ENCODE measurements around the gene WDR87. TPM values are rescaled to one million over a fixed set of nuclear protein-coding genes. Genes with fewer than 3 reads are reported as not detected.

The WDR87 gene
- total and polyA plus RNA-seq, 2 of the 4 experiments (the other 2 are of a cell fraction) = not detected

DNA sequence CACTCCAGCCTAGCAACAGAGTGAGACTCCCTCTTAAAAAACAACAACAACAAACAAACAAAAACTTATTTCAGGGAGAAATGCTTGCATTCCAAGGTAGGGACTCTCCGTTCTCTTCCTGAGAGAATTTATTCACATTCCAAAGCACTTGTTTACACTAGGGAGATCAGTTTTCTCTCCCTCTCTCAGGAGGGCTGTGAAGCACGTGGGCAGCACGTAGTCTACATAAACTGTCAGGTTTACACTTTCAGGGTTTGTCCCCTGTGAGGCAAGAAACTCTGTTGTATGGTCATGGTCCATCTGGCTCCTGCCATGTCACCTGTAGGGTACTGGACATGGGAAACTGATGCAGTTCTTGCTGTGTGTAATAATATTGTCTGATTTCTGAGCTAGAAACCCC is 31.6 kb downstream of the WDR87 start:
- TF ChIP-seq, protein P1, sequence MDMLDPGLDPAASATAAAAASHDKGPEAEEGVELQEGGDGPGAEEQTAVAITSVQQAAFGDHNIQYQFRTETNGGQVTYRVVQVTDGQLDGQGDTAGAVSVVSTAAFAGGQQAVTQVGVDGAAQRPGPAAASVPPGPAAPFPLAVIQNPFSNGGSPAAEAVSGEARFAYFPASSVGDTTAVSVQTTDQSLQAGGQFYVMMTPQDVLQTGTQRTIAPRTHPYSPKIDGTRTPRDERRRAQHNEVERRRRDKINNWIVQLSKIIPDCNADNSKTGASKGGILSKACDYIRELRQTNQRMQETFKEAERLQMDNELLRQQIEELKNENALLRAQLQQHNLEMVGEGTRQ (IDR thresholded peaks at IDR 0.05; ENCODE audit: low read depth, low read length) = peak; percentile 64; the same call in 1 of the 2 replicates
- TF ChIP-seq FOS (IDR thresholded peaks at IDR 0.05; ENCODE audit: low read depth, low read length) = no peak
- TF ChIP-seq NFE2L2 (IDR thresholded peaks at IDR 0.05; ENCODE audit: low read depth, low read length) = no peak
- no peak for TF ChIP-seq RFX5 (IDR thresholded peaks at IDR 0.05; ENCODE audit: low read depth, low read length)
- TF ChIP-seq CHD1 (IDR thresholded peaks at IDR 0.05; ENCODE audit: low read depth, low read length) = no peak
- TF ChIP-seq BHLHE40 (IDR thresholded peaks at IDR 0.05; ENCODE audit: low read depth, low read length) = peak; percentile 56; the same call in 1 of the 2 replicates
- Histone ChIP-seq H3K14ac (replicated peaks; ENCODE audit: low read depth, low read length) (no peak overlapping the region), H2BK5ac (ENCODE audit: low read depth, low read length, poor library complexity, severe bottlenecking) (no peak overlapping the region), H2BK20ac (ENCODE audit: low read depth, low read length) (no peak overlapping the region), H3K27me3 (ENCODE audit: control insufficient read depth, insufficient read depth, low read length) (no peaks in the 10 kb centered on the region), H2AK5ac (ENCODE audit: low read depth, low read length) (no peak overlapping the region), H3K4me1 (ENCODE audit: control insufficient read depth, insufficient read depth, low read length) (no peaks in the 10 kb centered on the region), H3K4ac (ENCODE audit: low read depth, low read length) (no peak overlapping the region), H3K9ac (ENCODE audit: low read depth, low read length) (no peak overlapping the region), H4K5ac (ENCODE audit: low read depth, low read length) (no peak overlapping the region), H2BK15ac (ENCODE audit: low read depth, low read length) (no peak overlapping the region), H3K23ac (ENCODE audit: low read depth, low read length) (no peak overlapping the region), H3K27ac (ENCODE audit: insufficient read depth, low read length) (no peak overlapping the region), H4K20me1 (ENCODE audit: insufficient read depth, low read length) (no peaks in the 10 kb centered on the region), H3K9me1 (ENCODE audit: insufficient read depth, low read length) (no peaks in the 10 kb centered on the region), H3K79me1 (ENCODE audit: low read depth in 1 of 2, low read length in 2 of 2) (no peaks in the 10 kb centered on the region), H4K8ac (ENCODE audit: low read depth in 2 of 2, low read length in 2 of 2) (no peak overlapping the region), H3K56ac (ENCODE audit: extremely low read depth, insufficient read depth, low read length) (no peak overlapping the region), H2AFZ (replicated peaks; ENCODE audit: low read length, poor library complexity) (no peak overlapping the region), H3K18ac (ENCODE audit: low read depth, low read length) (no peak overlapping the region), H3K9me3 (ENCODE audit: control insufficient read depth, insufficient read depth, low read length) (peaks cover 1% of the 10 kb centered on the region), H3K4me3 (ENCODE audit: insufficient read depth, low read depth, low read length) (no peak overlapping the region), H3K36me3 (ENCODE audit: control insufficient read depth, insufficient read depth, low read length) (no peaks in the 10 kb centered on the region), H4K91ac (ENCODE audit: insufficient read depth, low read depth, low read length) (no peak overlapping the region), H3K4me2 (ENCODE audit: low read depth, low read length) (no peak overlapping the region), H2BK120ac (ENCODE audit: low read depth, low read length) (no peak overlapping the region), H2AK9ac (replicated peaks; ENCODE audit: low read depth, low read length, poor library complexity) (no peak overlapping the region)
- no CpG with 5 or more reads among the region's 3 CpGs for WGBS, 2 experiments (ENCODE audit: extremely low coverage in 2 of 2, insufficient read length in 1 of 2)
- dilution Hi-C loops (cut with HindIII; ENCODE audit: low sequenced_read_pairs, unreplicated experiment) (no loop called here), in situ Hi-C loops (cut with MboI; ENCODE audit: low sequenced_read_pairs) (no loop called here), intact Hi-C loops (cut with micrococcal nuclease) (no loop called here)
- CTCF ChIA-PET = no interaction called here
- peak; percentile 59 for DNase-seq
- peak; percentile 79 for ATAC-seq (ENCODE audit: low read depth)
- BruUV-seq (replicated peaks) = no TSS peak
- POLR2A ChIA-PET (ENCODE audit: unreplicated experiment) = no interaction called here

All from IMR-90 (cell line).